SK-N-SH (cell line): Measurements from ENCODE around the gene GK.
"Not testable (repeated sequence)": the region's sequence is repeated elsewhere in the genome, so short reads cannot be mapped to it uniquely, and the experiment has no call there.

Experiments
- CTCF ChIP-seq: fragments of 200-600 bp; sonication (generic); IDR thresholded peaks from 2 replicates; pipeline ENCODE4 v1.6.1; 2017; ENCODE audit warnings: antibody characterized with exemption, mild to moderate bottlenecking, moderate library complexity
- POLR2AphosphoS5 ChIP-seq: IDR thresholded peaks from 2 replicates; pipeline ENCODE4 v1.6.1; 2012; ENCODE audit warnings: low read depth, low read length
- RFX5 ChIP-seq: IDR thresholded peaks from 2 replicates; pipeline ENCODE4 v1.6.1; 2012; ENCODE audit warnings: mild to moderate bottlenecking, improper control_type of control experiment, low read length
- RXRA ChIP-seq: IDR thresholded peaks from 2 replicates; pipeline ENCODE4 v1.4.0; 2012; ENCODE audit warnings: low read depth, mild to moderate bottlenecking, borderline replicate concordance

DNA sequence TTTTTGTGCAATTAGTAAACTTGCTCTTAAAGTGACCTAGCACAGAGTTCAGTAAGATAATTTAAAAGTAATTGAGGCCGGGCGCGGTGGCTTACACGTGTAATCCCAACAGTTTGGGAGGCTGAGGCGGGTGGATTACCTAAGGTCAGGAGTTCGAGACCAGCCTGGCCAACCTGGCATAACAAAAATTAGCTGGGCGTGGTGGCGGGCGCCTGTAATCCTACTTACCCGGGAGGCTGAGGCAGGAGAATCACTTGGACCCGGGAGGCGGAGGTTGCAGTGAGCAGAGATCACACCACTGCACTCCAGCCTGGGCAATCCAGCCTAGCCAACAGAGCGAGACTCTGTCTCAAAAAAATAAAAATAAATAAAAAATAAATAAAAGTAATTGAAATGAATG lies 1.2 kb downstream of the GK start:
- not testable (repeated sequence) for TF ChIP-seq POLR2AphosphoS5, RFX5, CTCF, RXRA
